Smooth muscle cell (in vitro differentiated cells): Measurements from ENCODE around the gene GABRA6. TPM values are rescaled to one million over a fixed set of nuclear protein-coding genes. Genes with fewer than 3 reads are reported as not detected.

Experiments used
- DNase-seq: peaks from one replicate; lab custom pipeline; 2025; ENCODE audit not compliant: unreplicated experiment; lab: John Stamatoyannopoulos, UW
- H2AFZ ChIP-seq: fragments of 200-600 bp; sonication (generic); 2 replicates; pipeline ENCODE4 v1.6.0; 2016; ENCODE audit warnings: antibody characterized with exemption, low read depth, mild to moderate bottlenecking
- H3F3A ChIP-seq: fragments of 200-600 bp; sonication (generic); 2 replicates; pipeline ENCODE4 v1.6.0; 2017; ENCODE audit warnings: antibody characterized with exemption, low read depth
- H3K27ac ChIP-seq: fragments of 200-600 bp; sonication (generic); 2 replicates; pipeline ENCODE4 v1.5.1; 2016; ENCODE audit warnings: low read depth, mild to moderate bottlenecking
- H3K27me3 ChIP-seq: fragments of 200-600 bp; sonication (generic); 2 replicates; pipeline ENCODE4 v1.6.1; 2016; ENCODE audit warnings: low read depth, mild to moderate bottlenecking
- H3K36me3 ChIP-seq: fragments of 200-600 bp; sonication (generic); 2 replicates; pipeline ENCODE4 v1.5.1; 2016; ENCODE audit warnings: low read depth
- H3K4me1 ChIP-seq: fragments of 200-600 bp; sonication (generic); 2 replicates; pipeline ENCODE4 v1.5.1; 2016; ENCODE audit warnings: low read depth
- H3K4me2 ChIP-seq: fragments of 200-600 bp; sonication (generic); 2 replicates; pipeline ENCODE4 v1.6.0; 2016; ENCODE audit warnings: mild to moderate bottlenecking
- H3K4me3 ChIP-seq: fragments of 200-600 bp; sonication (generic); 2 replicates; pipeline ENCODE4 v1.5.1; 2016; ENCODE audit warnings: mild to moderate bottlenecking
- H3K79me2 ChIP-seq: fragments of 200-600 bp; sonication (generic); 2 replicates; pipeline ENCODE4 v1.6.0; 2016; ENCODE audit warnings: low read depth, mild to moderate bottlenecking
- H3K9ac ChIP-seq: fragments of 200-600 bp; sonication (generic); 2 replicates; pipeline ENCODE4 v1.6.0; 2016; ENCODE audit warnings: low read depth
- H3K9me3 ChIP-seq: fragments of 200-600 bp; sonication (generic); replicated peaks from 2 replicates; pipeline ENCODE4 v1.5.1; 2016; ENCODE audit warnings: low read depth
- H4K20me1 ChIP-seq: fragments of 200-600 bp; sonication (generic); 2 replicates; pipeline ENCODE4 v1.6.0; 2016; ENCODE audit warnings: low read depth
- WGBS: methylation state at CpG from one replicate; pipeline ENCODE4 v1.1.7; 2016; ENCODE audit warnings: low lambda C conversion rate; 5-methylcytosine and 5-hydroxymethylcytosine counted together
- polyA plus RNA-seq: library from polyadenylated mRNA; unstranded; fragments of >200 nt; fragmentation: Nextera tagmentation; extraction: Ambion mirVana; gene quantifications from 2 replicates; pipeline ENCODE4 v1.2.1, GENCODE V29; 2016
- total RNA-seq: library from RNA; depleted of rRNA; stranded (reverse); fragments of >200 nt; gene quantifications from 2 replicates; pipeline ENCODE4 v1.2.3, GENCODE V29; 2014
- TF ChIP-seq, protein P1 (sequence below): fragments of 200-600 bp; sonication (generic); IDR thresholded peaks from 2 replicates; pipeline ENCODE4 v1.5.1; 2017; ENCODE audit warnings: borderline replicate concordance, mild to moderate bottlenecking, antibody characterized with exemption; ENCODE audit not compliant: insufficient read depth, poor library complexity, severe bottlenecking

Gene GABRA6
- total and polyA plus RNA-seq, 2 experiments from 2014 or later, result not detected

- 88% methylated on average over 12 of the region's 12 CpGs for WGBS
- TF ChIP-seq, protein P1, sequence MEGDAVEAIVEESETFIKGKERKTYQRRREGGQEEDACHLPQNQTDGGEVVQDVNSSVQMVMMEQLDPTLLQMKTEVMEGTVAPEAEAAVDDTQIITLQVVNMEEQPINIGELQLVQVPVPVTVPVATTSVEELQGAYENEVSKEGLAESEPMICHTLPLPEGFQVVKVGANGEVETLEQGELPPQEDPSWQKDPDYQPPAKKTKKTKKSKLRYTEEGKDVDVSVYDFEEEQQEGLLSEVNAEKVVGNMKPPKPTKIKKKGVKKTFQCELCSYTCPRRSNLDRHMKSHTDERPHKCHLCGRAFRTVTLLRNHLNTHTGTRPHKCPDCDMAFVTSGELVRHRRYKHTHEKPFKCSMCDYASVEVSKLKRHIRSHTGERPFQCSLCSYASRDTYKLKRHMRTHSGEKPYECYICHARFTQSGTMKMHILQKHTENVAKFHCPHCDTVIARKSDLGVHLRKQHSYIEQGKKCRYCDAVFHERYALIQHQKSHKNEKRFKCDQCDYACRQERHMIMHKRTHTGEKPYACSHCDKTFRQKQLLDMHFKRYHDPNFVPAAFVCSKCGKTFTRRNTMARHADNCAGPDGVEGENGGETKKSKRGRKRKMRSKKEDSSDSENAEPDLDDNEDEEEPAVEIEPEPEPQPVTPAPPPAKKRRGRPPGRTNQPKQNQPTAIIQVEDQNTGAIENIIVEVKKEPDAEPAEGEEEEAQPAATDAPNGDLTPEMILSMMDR, result no peak
- no peak overlapping the region for H2AFZ ChIP-seq
These were observed 24.7 kb upstream of the GABRA6 start for GRCh38 chr5:161660806-161661205.

DNA sequence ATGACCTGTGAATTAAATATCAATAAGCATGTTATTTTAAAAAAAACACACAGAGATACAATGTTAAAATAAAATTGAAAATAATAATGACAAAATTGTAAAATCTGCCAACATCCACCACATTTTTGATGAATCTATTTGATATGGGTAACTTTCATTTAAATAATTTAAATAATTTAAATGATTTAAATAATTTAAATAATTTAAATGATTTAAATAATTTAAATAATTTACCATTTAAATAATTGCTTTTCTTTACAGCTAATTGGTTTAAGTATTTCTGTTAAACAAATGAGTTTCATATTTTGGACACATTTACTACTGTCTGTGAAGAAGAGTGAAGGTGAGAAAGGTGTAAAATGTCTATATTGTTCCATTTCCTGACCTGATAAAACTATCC, 22.1 kb upstream of the GABRA6 start:
- Histone ChIP-seq H3K4me1 (no peaks in the 10 kb centered on the region), H3F3A (no peaks in the 10 kb centered on the region), H3K27ac (no peak overlapping the region), H3K9me3 (no peaks in the 10 kb centered on the region), H2AFZ (no peak overlapping the region), H3K27me3 (no peaks in the 10 kb centered on the region), H3K9ac (no peak overlapping the region), H4K20me1 (no peaks in the 10 kb centered on the region), H3K4me3 (no peak overlapping the region), H3K79me2 (no peaks in the 10 kb centered on the region), H3K4me2 (no peak overlapping the region), H3K36me3 (no peaks in the 10 kb centered on the region)
- TF ChIP-seq, protein P1, result no peak
- DNase-seq, result no peak

More at GRCh38 chr5:161660806-161661205, 24.7 kb upstream of the GABRA6 start:
- Histone ChIP-seq H3K27me3 (no peaks in the 10 kb centered on the region), H3K4me3 (no peak overlapping the region), H3K79me2 (no peaks in the 10 kb centered on the region), H3K4me2 (no peak overlapping the region), H3K27ac (no peak overlapping the region), H3K4me1 (no peaks in the 10 kb centered on the region), H3K9ac (no peak overlapping the region), H3F3A (no peaks in the 10 kb centered on the region), H4K20me1 (no peaks in the 10 kb centered on the region), H3K9me3 (no peaks in the 10 kb centered on the region), H3K36me3 (no peaks in the 10 kb centered on the region)
- no peak for DNase-seq

GRCh38 chr5:161676103-161676502, 9.4 kb upstream of the GABRA6 start:
- peak overlapping the region; percentile 32 for H2AFZ ChIP-seq
- 5% methylated on average over 2 of the region's 2 CpGs for WGBS
- TF ChIP-seq, protein P1, result peak; percentile 52
- H3F3A ChIP-seq, result no peaks in the 10 kb centered on the region
- no peak overlapping the region for H3K4me3 ChIP-seq
- no peak overlapping the region for H3K27ac ChIP-seq
- no peaks in the 10 kb centered on the region for H4K20me1 ChIP-seq
- H3K9me3 ChIP-seq, result no peaks in the 10 kb centered on the region
- DNase-seq, result no peak
- no peaks in the 10 kb centered on the region for H3K27me3 ChIP-seq
- no peaks in the 10 kb centered on the region for H3K36me3 ChIP-seq
- H3K79me2 ChIP-seq, result no peaks in the 10 kb centered on the region
- H3K4me1 ChIP-seq, result no peaks in the 10 kb centered on the region
- no peak overlapping the region for H3K9ac ChIP-seq
- H3K4me2 ChIP-seq, result no peak overlapping the region

- Histone ChIP-seq H2AFZ (no peak overlapping the region), H3K9me3 (no peaks in the 10 kb centered on the region), H3K36me3 (no peaks in the 10 kb centered on the region), H3K4me2 (peak overlapping the region; percentile 16), H3K27me3 (peaks cover 7% of the 10 kb centered on the region), H3K27ac (no peak overlapping the region), H3K79me2 (no peaks in the 10 kb centered on the region), H3K9ac (no peak overlapping the region), H3F3A (no peaks in the 10 kb centered on the region), H3K4me3 (no peak overlapping the region), H4K20me1 (no peaks in the 10 kb centered on the region), H3K4me1 (no peaks in the 10 kb centered on the region)
- TF ChIP-seq, protein P1, result no peak
- 93% methylated on average over 8 of the region's 8 CpGs for whole genome bisulfite sequencing
- no peak for DNase-seq
These were observed 628 bp downstream of the GABRA6 start for GRCh38 chr5:161686149-161686548.
